ENCODE data around the gene NDUFA5.

The NDUFA5 gene

DNA sequence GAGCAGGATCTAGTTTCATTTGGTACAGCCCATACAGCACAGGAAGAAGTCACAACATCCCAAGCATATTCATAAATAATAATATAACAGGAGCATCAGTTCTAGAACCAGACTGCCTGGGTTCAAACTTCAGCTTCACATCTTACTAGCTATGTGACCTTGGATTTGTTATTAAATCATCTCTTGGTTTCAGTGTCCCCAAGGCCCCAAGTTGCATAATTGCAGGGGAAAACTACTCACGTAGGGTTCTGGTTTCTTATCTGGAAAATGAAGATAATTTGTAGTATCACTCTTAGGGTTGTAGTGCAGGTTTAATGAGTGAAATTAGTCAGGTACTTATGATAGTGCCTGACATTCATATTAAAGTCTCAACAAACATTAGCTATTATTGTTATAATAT, 17.7 kb downstream of the NDUFA5 start:
- Histone ChIP-seq H3K36me3 (ENCODE audit: insufficient read depth, low read length) (peaks cover 7% of the 10 kb centered on the region; the same call in 1 of the 2 replicates), H2AFZ (ENCODE audit: low read depth, low read length) (no peak overlapping the region), H3K4me3 (ENCODE audit: low read depth in 1 of 2, low read length in 2 of 2) (no peak overlapping the region), H3K27ac (ENCODE audit: low read length) (no peak overlapping the region), H3K27me3 (ENCODE audit: insufficient read depth, low read length, poor library complexity) (no peaks in the 10 kb centered on the region), H3K79me2 (ENCODE audit: insufficient read depth, low read length) (no peaks in the 10 kb centered on the region), H3K4me1 (ENCODE audit: insufficient read depth, low read length) (peaks cover 11% of the 10 kb centered on the region), H4K20me1 (ENCODE audit: insufficient read depth, low read length) (no peaks in the 10 kb centered on the region), H3K4me2 (ENCODE audit: insufficient read depth, low read length) (no peak overlapping the region), H3K9ac (ENCODE audit: low read depth, low read length) (no peak overlapping the region), H3K9me3 (ENCODE audit: insufficient read depth, low read length, severe bottlenecking) (no peaks in the 10 kb centered on the region)
- DNase-seq: no peak
- TF ChIP-seq EZH2 (IDR thresholded peaks at IDR 0.05; ENCODE audit: borderline replicate concordance, low read depth, low read length, severe bottlenecking): no peak
- TF ChIP-seq, protein P1, sequence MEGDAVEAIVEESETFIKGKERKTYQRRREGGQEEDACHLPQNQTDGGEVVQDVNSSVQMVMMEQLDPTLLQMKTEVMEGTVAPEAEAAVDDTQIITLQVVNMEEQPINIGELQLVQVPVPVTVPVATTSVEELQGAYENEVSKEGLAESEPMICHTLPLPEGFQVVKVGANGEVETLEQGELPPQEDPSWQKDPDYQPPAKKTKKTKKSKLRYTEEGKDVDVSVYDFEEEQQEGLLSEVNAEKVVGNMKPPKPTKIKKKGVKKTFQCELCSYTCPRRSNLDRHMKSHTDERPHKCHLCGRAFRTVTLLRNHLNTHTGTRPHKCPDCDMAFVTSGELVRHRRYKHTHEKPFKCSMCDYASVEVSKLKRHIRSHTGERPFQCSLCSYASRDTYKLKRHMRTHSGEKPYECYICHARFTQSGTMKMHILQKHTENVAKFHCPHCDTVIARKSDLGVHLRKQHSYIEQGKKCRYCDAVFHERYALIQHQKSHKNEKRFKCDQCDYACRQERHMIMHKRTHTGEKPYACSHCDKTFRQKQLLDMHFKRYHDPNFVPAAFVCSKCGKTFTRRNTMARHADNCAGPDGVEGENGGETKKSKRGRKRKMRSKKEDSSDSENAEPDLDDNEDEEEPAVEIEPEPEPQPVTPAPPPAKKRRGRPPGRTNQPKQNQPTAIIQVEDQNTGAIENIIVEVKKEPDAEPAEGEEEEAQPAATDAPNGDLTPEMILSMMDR (IDR thresholded peaks at IDR 0.05; ENCODE audit: borderline replicate concordance, extremely low read depth, low read length, poor library complexity, severe bottlenecking): no peak
- ATAC-seq (ENCODE audit: insufficient read depth, low read depth): no peak

DNA sequence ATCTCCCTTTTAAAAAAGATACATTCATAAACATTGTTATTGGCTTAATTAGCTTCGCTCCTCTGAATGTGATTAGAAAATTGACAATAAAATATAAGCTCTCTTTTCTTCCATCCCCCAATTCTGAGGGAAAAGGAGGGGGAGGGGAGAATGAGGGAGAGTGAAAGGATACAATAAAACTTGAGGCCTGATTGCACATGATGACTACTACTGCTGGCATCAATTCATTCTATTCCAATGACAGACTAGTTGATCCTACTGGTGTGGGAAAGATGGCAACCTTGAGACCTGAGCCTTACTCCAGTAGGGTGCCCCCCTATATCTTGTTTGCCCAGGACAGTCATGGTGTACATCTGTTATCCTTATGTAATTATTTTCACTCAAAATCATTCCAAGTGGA, 18.7 kb downstream of the NDUFA5 start:
- Histone ChIP-seq H4K20me1 (ENCODE audit: insufficient read depth, low read length) (no peaks in the 10 kb centered on the region), H3K4me3 (ENCODE audit: low read depth in 1 of 2, low read length in 2 of 2) (no peak overlapping the region), H3K79me2 (ENCODE audit: insufficient read depth, low read length) (no peaks in the 10 kb centered on the region), H3K36me3 (ENCODE audit: insufficient read depth, low read length) (peaks cover 7% of the 10 kb centered on the region; the same call in 1 of the 2 replicates), H3K27ac (ENCODE audit: low read length) (no peak overlapping the region), H3K27me3 (ENCODE audit: insufficient read depth, low read length, poor library complexity) (no peaks in the 10 kb centered on the region), H2AFZ (ENCODE audit: low read depth, low read length) (no peak overlapping the region), H3K9me3 (ENCODE audit: insufficient read depth, low read length, severe bottlenecking) (no peaks in the 10 kb centered on the region), H3K9ac (ENCODE audit: low read depth, low read length) (no peak overlapping the region), H3K4me2 (ENCODE audit: insufficient read depth, low read length) (no peak overlapping the region), H3K4me1 (ENCODE audit: insufficient read depth, low read length) (peaks cover 16% of the 10 kb centered on the region)
- no peak for ATAC-seq (ENCODE audit: insufficient read depth, low read depth)
- TF ChIP-seq, protein P1 (IDR thresholded peaks at IDR 0.05; ENCODE audit: borderline replicate concordance, extremely low read depth, low read length, poor library complexity, severe bottlenecking): no peak
- no peak for TF ChIP-seq EZH2 (IDR thresholded peaks at IDR 0.05; ENCODE audit: borderline replicate concordance, low read depth, low read length, severe bottlenecking)
- no peak for DNase-seq

- H2AFZ ChIP-seq (ENCODE audit: low read depth, low read length): no peak overlapping the region
- no peaks in the 10 kb centered on the region for H3K27me3 ChIP-seq (ENCODE audit: insufficient read depth, low read length, poor library complexity)
- H3K4me3 ChIP-seq (ENCODE audit: low read depth in 1 of 2, low read length in 2 of 2): no peak overlapping the region
- ATAC-seq (ENCODE audit: insufficient read depth, low read depth): no peak
- H3K36me3 ChIP-seq (ENCODE audit: insufficient read depth, low read length): peaks cover 2% of the 10 kb centered on the region; the same call in 1 of the 2 replicates
- H3K9ac ChIP-seq (ENCODE audit: low read depth, low read length): no peak overlapping the region
- H3K9me3 ChIP-seq (ENCODE audit: insufficient read depth, low read length, severe bottlenecking): no peaks in the 10 kb centered on the region
- no peak for TF ChIP-seq EZH2 (IDR thresholded peaks at IDR 0.05; ENCODE audit: borderline replicate concordance, low read depth, low read length, severe bottlenecking)
- TF ChIP-seq, protein P1 (IDR thresholded peaks at IDR 0.05; ENCODE audit: borderline replicate concordance, extremely low read depth, low read length, poor library complexity, severe bottlenecking): no peak
- no peak overlapping the region for H3K27ac ChIP-seq (ENCODE audit: low read length)
- no peaks in the 10 kb centered on the region for H3K79me2 ChIP-seq (ENCODE audit: insufficient read depth, low read length)
- H4K20me1 ChIP-seq (ENCODE audit: insufficient read depth, low read length): no peaks in the 10 kb centered on the region
- no peak for DNase-seq
- H3K4me1 ChIP-seq (ENCODE audit: insufficient read depth, low read length): peaks cover 17% of the 10 kb centered on the region
- H3K4me2 ChIP-seq (ENCODE audit: insufficient read depth, low read length): no peak overlapping the region
Measured at GRCh38 chr7:123538189-123538714, 19.4 kb downstream of the NDUFA5 start.
